Activated CD8-positive, alpha-beta memory T cell treated with anti-CD3 and anti-CD28 coated beads for 24 hours (primary cell): Measurements from ENCODE around the gene ZNF776.
"Not testable (repeated sequence)": the region's sequence is repeated elsewhere in the genome, so short reads cannot be mapped to it uniquely, and the experiment has no call there.

Experiments used
- DNase-seq: peaks from one replicate; pipeline ENCODE4 v3.0.0-alpha.2; 2020

The ZNF776 gene

DNA sequence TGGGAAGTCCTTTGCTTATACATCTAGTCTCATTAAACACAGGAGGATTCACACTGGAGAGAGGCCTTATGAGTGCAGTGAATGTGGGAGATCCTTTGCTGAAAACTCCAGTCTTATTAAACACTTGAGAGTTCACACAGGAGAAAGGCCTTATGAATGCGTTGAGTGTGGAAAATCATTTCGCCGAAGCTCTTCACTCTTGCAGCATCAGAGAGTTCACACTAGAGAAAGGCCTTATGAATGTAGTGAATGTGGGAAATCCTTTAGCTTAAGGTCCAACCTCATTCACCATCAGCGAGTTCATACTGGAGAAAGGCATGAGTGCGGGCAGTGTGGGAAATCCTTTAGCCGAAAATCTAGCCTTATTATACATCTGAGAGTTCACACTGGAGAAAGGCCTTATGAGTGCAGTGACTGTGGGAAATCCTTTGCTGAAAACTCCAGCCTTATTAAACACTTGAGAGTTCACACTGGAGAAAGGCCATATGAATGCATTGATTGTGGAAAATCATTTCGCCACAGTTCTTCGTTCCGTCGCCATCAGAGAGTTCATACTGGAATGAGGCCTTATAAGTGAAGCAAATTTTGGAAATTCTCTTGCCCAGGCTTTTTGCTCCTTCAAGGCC lies 32.7 kb downstream of the ZNF776 start:
- no peak for DNase-seq

DNA sequence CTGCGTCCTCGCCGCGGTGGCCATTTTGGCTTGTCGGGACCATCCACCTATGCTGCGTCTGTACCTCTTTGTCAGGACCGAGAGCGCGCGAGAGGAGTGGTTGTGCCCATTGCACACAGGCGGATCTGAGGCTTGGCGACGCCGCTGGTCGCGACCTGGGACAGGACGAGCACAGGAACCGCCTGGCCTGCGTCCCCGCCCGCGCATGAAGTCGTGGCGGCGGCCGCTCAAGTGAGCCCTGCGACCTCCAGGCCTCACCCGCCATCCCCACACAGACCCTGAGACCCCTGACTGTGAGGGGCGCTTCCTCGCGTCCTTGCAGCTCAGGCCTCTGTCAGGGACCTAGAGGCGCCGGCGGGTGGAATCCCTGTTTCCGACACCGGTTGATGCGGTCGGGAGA lies 39.7 kb downstream of the ZNF776 start:
- no peak for DNase-seq

DNA sequence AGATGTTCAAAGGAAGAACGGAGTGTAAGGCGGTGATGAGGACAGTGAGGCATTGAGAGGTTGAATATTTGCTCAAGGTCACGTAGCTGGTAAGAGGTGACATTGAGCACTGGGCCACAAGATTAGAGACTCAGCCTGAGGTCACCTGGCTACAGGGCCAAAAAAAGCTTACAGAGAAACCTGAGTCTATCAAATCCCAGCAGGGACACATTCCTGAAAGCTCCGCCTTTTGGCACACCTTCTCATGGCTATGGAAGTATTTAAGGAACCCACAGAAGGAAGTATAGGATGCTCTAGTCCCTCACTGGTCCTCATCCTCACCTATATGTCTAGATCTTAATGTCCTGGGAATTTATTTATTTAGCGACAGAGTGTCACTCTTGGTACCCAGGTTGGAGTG lies 40.3 kb downstream of the ZNF776 start:
- DNase-seq, result no peak

DNA sequence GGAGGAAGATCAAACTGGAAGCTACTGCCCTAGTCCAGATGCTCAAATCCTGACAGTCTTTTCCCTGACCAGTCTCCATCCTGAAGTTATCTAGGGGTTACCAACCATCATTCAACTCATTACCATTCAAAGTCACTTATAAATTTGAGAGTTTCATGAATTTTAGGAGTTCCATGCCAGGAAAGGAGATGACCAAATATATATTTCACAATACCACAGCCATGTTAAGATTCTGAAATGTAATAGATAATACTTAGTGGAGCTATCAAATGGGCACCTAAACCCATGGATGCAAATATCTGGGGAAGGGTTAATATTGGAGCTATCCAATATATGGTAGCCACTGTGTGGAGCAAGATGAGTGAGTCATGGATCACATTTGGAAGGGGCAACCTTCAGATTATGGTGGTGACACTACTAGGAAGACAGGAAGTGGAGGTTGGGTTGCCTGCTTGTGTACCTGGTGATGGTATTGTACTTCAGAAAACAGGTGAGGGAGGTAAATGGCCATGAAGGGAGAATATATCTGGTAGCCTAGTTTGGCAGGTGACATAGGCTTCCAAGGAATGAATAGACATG lies 41.6 kb downstream of the ZNF776 start:
- no peak for DNase-seq

DNA sequence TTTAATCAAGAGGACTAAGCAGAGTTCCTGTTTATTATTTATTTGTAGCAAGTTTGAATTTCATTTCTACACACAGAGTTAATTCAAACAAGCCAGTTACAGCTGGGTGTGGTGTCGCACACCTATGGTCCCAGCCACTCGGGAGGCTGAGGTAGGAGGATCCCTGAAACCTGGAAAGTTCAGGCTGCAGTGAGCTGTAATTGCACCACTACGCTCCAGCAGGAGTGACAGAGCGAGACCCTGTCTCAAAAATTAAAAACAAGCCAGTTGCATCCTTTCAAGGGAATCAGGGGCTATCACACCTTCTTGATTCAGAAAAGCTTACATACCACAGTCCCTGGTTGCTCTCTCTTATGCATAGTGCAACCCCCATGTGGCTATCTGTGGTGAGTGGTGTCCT lies 42.7 kb downstream of the ZNF776 start:
- DNase-seq, result no peak

DNA sequence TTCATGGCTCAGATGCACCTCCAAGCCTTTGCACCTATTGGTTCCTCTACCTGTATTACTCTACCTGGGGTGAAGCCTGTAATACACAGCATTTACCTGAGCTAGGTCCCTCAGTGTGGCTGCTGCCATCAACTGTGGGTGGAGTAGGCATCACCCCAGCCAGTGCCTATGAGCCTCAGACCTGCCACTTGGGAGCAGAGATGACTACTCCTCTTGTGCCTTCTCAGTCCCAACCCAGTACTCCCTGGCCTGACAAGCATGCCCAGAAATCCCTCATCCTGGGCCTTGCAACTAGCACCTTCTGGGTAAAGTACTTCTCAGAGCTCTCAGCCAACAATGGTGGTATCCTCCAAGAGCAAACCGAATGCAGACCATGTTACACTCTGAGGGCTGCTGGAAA lies 50.0 kb downstream of the ZNF776 start:
- DNase-seq, result not testable (repeated sequence)

DNA sequence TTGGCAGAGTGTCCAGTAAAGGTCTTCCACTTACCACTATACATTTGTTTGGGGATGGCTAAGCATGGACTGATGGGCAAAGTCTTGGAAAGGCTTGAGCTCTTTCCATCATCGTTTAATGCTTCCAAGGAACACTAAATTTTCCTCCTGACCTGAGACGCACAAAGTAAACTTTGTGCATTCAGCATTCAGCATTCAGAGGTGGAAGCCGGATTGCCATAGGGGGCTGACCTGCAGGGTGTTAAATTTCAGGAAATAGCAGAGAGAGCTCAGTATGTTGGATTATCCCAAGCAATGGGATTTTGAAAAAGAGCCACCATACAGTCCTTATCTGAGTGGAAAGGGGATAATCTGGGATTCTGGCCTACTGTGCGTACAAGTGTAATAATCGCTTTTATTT lies 54.1 kb downstream of the ZNF776 start:
- DNase-seq, result no peak

DNA sequence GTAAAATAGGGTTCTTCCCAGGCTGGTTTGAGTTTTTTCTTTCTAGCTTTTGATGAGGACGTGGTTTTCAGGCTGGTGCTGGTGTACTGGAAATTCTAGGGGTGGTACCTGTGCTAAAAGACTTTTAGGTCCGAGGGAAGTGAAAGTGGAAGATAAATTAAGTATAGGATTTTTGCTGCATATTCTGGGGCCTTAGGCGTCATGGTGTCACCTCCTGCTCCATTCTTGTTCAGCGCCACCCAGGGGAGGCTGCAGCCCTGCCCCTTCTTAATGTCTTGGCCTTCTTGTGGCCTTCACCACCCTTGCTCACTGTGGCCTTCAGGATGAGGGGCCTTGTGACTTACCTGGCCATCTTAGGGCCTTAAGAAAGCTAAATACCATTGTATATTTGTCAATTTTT lies 55.7 kb downstream of the ZNF776 start:
- no peak for DNase-seq

DNA sequence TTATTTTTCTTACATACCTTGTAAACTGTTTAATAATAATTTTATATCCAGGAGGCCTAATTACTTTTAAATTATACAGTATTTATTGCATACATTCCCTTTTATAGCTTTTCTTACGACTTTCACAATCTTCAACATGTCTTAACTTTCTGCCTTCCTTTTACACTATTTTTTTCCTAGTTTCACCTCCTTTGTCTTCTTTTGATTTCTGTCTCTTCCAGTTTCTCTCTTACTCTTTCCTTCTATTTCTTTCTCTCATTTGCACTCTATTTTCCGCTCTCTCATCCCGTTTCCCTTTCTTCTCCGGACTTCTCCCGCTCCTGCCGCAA lies 56.6 kb downstream of the ZNF776 start:
- no peak for DNase-seq

- DNase-seq, result no peak
Observed at GRCh38 chr19:57803594-57804325, 57.1 kb downstream of the ZNF776 start.

GRCh38 chr19:57807541-57807940 lies 60.9 kb downstream of the ZNF776 start:
- DNase-seq, result no peak
